ENCODE results near the gene NAA80.

DNA sequence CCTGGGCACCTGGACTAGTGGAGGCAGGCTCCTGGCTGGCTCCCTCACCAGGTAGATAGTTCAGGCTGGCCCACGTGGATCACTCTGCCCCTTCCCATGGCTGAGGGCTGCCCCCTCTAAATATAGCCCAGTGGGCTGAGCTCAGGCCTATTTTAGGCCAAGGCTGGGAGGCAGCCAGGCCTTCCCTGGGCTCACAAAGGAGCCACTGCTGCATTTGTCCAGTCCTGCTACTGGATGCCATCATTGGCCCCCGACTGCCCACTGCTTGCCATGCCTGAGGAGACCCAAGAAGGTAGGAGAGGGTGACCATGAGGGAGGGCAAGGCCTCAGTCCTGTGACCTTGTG is 20.4 kb downstream of the NAA80 start, which contains the start of gene LSMEM2:
- no peak for TF ChIP-seq CTCF (IDR thresholded peaks at IDR 0.05; ENCODE audit: poor library complexity, severe bottlenecking)
- TF ChIP-seq RAD21 (conservative IDR thresholded peaks at IDR 0.05), result no peak
- TF ChIP-seq EZH2 (IDR thresholded peaks at IDR 0.05; ENCODE audit: borderline replicate concordance, insufficient read depth, low read length, poor library complexity, severe bottlenecking), result no peak
- TF ChIP-seq, protein P1, sequence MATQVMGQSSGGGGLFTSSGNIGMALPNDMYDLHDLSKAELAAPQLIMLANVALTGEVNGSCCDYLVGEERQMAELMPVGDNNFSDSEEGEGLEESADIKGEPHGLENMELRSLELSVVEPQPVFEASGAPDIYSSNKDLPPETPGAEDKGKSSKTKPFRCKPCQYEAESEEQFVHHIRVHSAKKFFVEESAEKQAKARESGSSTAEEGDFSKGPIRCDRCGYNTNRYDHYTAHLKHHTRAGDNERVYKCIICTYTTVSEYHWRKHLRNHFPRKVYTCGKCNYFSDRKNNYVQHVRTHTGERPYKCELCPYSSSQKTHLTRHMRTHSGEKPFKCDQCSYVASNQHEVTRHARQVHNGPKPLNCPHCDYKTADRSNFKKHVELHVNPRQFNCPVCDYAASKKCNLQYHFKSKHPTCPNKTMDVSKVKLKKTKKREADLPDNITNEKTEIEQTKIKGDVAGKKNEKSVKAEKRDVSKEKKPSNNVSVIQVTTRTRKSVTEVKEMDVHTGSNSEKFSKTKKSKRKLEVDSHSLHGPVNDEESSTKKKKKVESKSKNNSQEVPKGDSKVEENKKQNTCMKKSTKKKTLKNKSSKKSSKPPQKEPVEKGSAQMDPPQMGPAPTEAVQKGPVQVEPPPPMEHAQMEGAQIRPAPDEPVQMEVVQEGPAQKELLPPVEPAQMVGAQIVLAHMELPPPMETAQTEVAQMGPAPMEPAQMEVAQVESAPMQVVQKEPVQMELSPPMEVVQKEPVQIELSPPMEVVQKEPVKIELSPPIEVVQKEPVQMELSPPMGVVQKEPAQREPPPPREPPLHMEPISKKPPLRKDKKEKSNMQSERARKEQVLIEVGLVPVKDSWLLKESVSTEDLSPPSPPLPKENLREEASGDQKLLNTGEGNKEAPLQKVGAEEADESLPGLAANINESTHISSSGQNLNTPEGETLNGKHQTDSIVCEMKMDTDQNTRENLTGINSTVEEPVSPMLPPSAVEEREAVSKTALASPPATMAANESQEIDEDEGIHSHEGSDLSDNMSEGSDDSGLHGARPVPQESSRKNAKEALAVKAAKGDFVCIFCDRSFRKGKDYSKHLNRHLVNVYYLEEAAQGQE (IDR thresholded peaks at IDR 0.05; ENCODE audit: borderline replicate concordance), result no peak
- no peak for TF ChIP-seq POLR2AphosphoS5 (IDR thresholded peaks at IDR 0.05)

Measured in neural cell (in vitro differentiated cells).